Activated T-helper 2 cell treated with anti-CD3 and anti-CD28 coated beads, Interferon-gamma antibody, Interleukin-2, Interleukin-4, amounts not matched to agents 10 μg/mL and 5 μg/mL and 100 μg/mL, durations not matched to agents 14 hours and 24 hours and 36 hours (primary cell): ENCODE data around the gene ZFAND2B. TPM values are rescaled to one million over a fixed set of nuclear protein-coding genes. Genes with fewer than 3 reads are reported as not detected.
A peak's percentile ranks its signal among the peaks of the same experiment; 100 is the strongest.

Experiments
- DNase-seq: peaks from one replicate; pipeline ENCODE4 v3.0.0; 2021; ENCODE audit warnings: low spot score
- H3K27ac Mint-ChIP-seq: one replicate; pipeline ENCODE4 v1.8.0; 2021; ENCODE audit warnings: mixed read lengths
- H3K27me3 Mint-ChIP-seq: one replicate; pipeline ENCODE4 v1.8.0; 2021; ENCODE audit warnings: low read depth, mixed read lengths
- H3K36me3 Mint-ChIP-seq: one replicate; pipeline ENCODE4 v1.8.0; 2021; ENCODE audit warnings: low read depth, mixed read lengths
- H3K4me1 Mint-ChIP-seq: one replicate; pipeline ENCODE4 v1.8.0; 2021; ENCODE audit warnings: low read depth, mixed read lengths
- H3K4me3 Mint-ChIP-seq: one replicate; pipeline ENCODE4 v1.8.0; 2021; ENCODE audit warnings: low read depth, mild to moderate bottlenecking, moderate library complexity, mixed read lengths
- H3K9me3 Mint-ChIP-seq: one replicate; pipeline ENCODE4 v1.8.0; 2021; ENCODE audit warnings: mixed read lengths
- intact Hi-C: fragments of 100-400 bp; cut with micrococcal nuclease; formaldehyde crosslinking; loops from one replicate; pipeline ENCODE4 v1.15.1; 2023
- total RNA-seq: library from RNA; stranded (reverse); gene quantifications from 2 replicates; pipeline ENCODE4 v1.2.3, GENCODE V29; 2022

ZFAND2B gene
- total RNA-seq, 1 donor from 2014 or later, result 27.3 TPM

GRCh38 chr2:219245899-219246230 is 39.3 kb downstream of the ZFAND2B start:
- H3K27ac Mint-ChIP-seq, result peak overlapping the region; percentile 97
- H3K9me3 Mint-ChIP-seq, result no peaks in the 10 kb centered on the region
- no peaks in the 10 kb centered on the region for H3K27me3 Mint-ChIP-seq
- H3K4me3 Mint-ChIP-seq, result peak overlapping the region; percentile 96
- peaks cover 50% of the 10 kb centered on the region for H3K36me3 Mint-ChIP-seq
- peaks cover 56% of the 10 kb centered on the region for H3K4me1 Mint-ChIP-seq
- no peak for DNase-seq
- intact Hi-C loops, result loop anchor here (1.0 to 2.0 kb wide), 4 partner anchors 7 to 69 kb away; partner anchors contain the start of genes ANKZF1, ATG9A, TUBA4A and TUBA4B

- Mint-ChIP-seq H3K4me1 (peaks cover 63% of the 10 kb centered on the region), H3K27me3 (no peaks in the 10 kb centered on the region), H3K9me3 (no peaks in the 10 kb centered on the region), H3K36me3 (peaks cover 57% of the 10 kb centered on the region), H3K4me3 (peak overlapping the region; percentile 96), H3K27ac (peak overlapping the region; percentile 82)
- intact Hi-C loops, result loop anchor here (2.0 kb wide), 1 partner anchor 40 kb away; the partner anchor contains the start of gene ZFAND2B
- DNase-seq, result no peak
These were observed 40.0 kb downstream of the ZFAND2B start for GRCh38 chr2:219246559-219246958.

GRCh38 chr2:219247678-219248642 is 41.4 kb downstream of the ZFAND2B start:
- Mint-ChIP-seq H3K9me3 (no peaks in the 10 kb centered on the region), H3K27me3 (no peaks in the 10 kb centered on the region), H3K4me1 (peaks cover 73% of the 10 kb centered on the region), H3K27ac (peak overlapping the region; percentile 82), H3K36me3 (peaks cover 71% of the 10 kb centered on the region), H3K4me3 (peak overlapping the region; percentile 96)
- intact Hi-C loops, result loop anchor here (2.0 kb wide), 1 partner anchor 41 kb away; the partner anchor contains the start of gene ZFAND2B
- DNase-seq, result peak; percentile 50

GRCh38 chr2:219248845-219249202 is 42.2 kb downstream of the ZFAND2B start:
- intact Hi-C loops, result no loop called here
- Mint-ChIP-seq H3K27ac (peak overlapping the region; percentile 90), H3K4me3 (peak overlapping the region; percentile 77), H3K9me3 (no peaks in the 10 kb centered on the region), H3K36me3 (peaks cover 74% of the 10 kb centered on the region), H3K27me3 (no peaks in the 10 kb centered on the region), H3K4me1 (peaks cover 71% of the 10 kb centered on the region)
- no peak for DNase-seq

GRCh38 chr2:219249203-219249980 is 42.8 kb downstream of the ZFAND2B start:
- Mint-ChIP-seq H3K9me3 (no peaks in the 10 kb centered on the region), H3K4me3 (peak overlapping the region; percentile 77), H3K4me1 (peaks cover 70% of the 10 kb centered on the region), H3K27me3 (no peaks in the 10 kb centered on the region), H3K27ac (peak overlapping the region; percentile 90), H3K36me3 (peaks cover 74% of the 10 kb centered on the region)
- intact Hi-C loops, result no loop called here
- peak; percentile 34 for DNase-seq

- intact Hi-C loops, result loop anchor here (10.0 kb wide), 1 partner anchor 845 kb away; no protein-coding TSS in a partner anchor
- no peak for DNase-seq
- Mint-ChIP-seq H3K27ac (peak overlapping the region; percentile 47), H3K9me3 (no peaks in the 10 kb centered on the region), H3K4me1 (peaks cover 70% of the 10 kb centered on the region), H3K4me3 (peak overlapping the region; percentile 77), H3K27me3 (no peaks in the 10 kb centered on the region), H3K36me3 (peaks cover 74% of the 10 kb centered on the region)
These were observed 43.6 kb downstream of the ZFAND2B start for GRCh38 chr2:219250049-219250781.

GRCh38 chr2:219251656-219252055 is 45.1 kb downstream of the ZFAND2B start:
- Mint-ChIP-seq H3K27ac (peak overlapping the region; percentile 85), H3K27me3 (no peaks in the 10 kb centered on the region), H3K4me3 (peak overlapping the region; percentile 77), H3K36me3 (peaks cover 66% of the 10 kb centered on the region), H3K4me1 (peaks cover 69% of the 10 kb centered on the region), H3K9me3 (no peaks in the 10 kb centered on the region)
- DNase-seq, result no peak
- intact Hi-C loops, result loop anchor here (2.0 to 10.0 kb wide), 3 partner anchors 43 to 847 kb away; no protein-coding TSS in a partner anchor

GRCh38 chr2:219252084-219252483 is 45.5 kb downstream of the ZFAND2B start:
- intact Hi-C loops, result loop anchor here (2.0 to 10.0 kb wide), 3 partner anchors 43 to 847 kb away; no protein-coding TSS in a partner anchor

GRCh38 chr2:219252570-219252899 is 46.0 kb downstream of the ZFAND2B start:
- H3K9me3 Mint-ChIP-seq, result no peaks in the 10 kb centered on the region
- intact Hi-C loops, result loop anchor here (2.0 to 10.0 kb wide), 3 partner anchors 42 to 848 kb away; no protein-coding TSS in a partner anchor
- no peak for DNase-seq
- peaks cover 60% of the 10 kb centered on the region for H3K4me1 Mint-ChIP-seq
- H3K4me3 Mint-ChIP-seq, result peak overlapping the region; percentile 77
- H3K27me3 Mint-ChIP-seq, result no peaks in the 10 kb centered on the region
- peaks cover 57% of the 10 kb centered on the region for H3K36me3 Mint-ChIP-seq
- peak overlapping the region; percentile 85 for H3K27ac Mint-ChIP-seq

More at GRCh38 chr2:219252084-219252483, 45.5 kb downstream of the ZFAND2B start:
- Mint-ChIP-seq H3K27ac (peak overlapping the region; percentile 85), H3K36me3 (peaks cover 62% of the 10 kb centered on the region), H3K9me3 (no peaks in the 10 kb centered on the region), H3K4me3 (peak overlapping the region; percentile 77), H3K4me1 (peaks cover 65% of the 10 kb centered on the region), H3K27me3 (no peaks in the 10 kb centered on the region)
- no peak for DNase-seq

- Mint-ChIP-seq H3K4me3 (peak within 1 kb of the TSS; percentile 77), H3K27me3 (no peaks in the 10 kb centered on the region), H3K4me1 (peaks cover 54% of the 10 kb centered on the region), H3K27ac (peak within 1 kb of the TSS; percentile 92), H3K9me3 (no peaks in the 10 kb centered on the region), H3K36me3 (peaks cover 51% of the 10 kb centered on the region)
- DNase-seq, result peak; percentile 54
- intact Hi-C loops, result loop anchor here (1.0 to 10.0 kb wide), 8 partner anchors 8 to 848 kb away; partner anchors contain the start of genes ANKZF1, ATG9A, CNPPD1 and GLB1L
These were observed 46.5 kb downstream of the ZFAND2B start, which contains the start of gene TUBA4B for GRCh38 chr2:219252900-219253752. TUBA4B (plus strand) TSS chr2:219253243; CDS start chr2:219253408, 165 bp downstream.
